22Rv1 (cell line): ENCODE results near the gene RIPK3.

ENCODE experiments used
- ZFX ChIP-seq: fragments of 450-650 bp; IDR thresholded peaks from 2 replicates; pipeline ENCODE4 v1.6.1; 2017; ENCODE audit warnings: antibody characterized with exemption, borderline replicate concordance
- TF ChIP-seq, protein P1 (sequence below): fragments of 450-650 bp; IDR thresholded peaks from 2 replicates; pipeline ENCODE4 v1.5.1; 2017; ENCODE audit warnings: mild to moderate bottlenecking

DNA sequence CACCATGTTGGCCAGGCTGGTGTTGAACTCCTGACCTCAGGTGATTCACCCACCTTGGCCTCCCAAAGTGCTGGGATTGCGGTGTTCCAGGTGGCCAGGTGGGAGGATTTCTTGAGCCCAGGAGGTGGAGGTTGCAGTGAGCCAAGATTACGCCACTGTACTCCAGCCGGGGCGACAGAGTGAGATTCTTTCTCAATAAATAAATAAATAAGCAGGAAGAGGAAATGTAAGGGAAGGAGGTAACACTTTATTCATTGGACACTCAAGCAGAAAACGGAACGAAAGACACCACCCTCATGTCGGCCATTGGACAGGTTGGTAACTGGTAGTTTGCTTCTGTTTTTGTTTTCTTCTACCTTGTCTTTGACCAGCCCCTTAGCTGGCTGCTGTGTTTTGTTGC, 15.2 kb upstream of the RIPK3 start:
- TF ChIP-seq, protein P1, sequence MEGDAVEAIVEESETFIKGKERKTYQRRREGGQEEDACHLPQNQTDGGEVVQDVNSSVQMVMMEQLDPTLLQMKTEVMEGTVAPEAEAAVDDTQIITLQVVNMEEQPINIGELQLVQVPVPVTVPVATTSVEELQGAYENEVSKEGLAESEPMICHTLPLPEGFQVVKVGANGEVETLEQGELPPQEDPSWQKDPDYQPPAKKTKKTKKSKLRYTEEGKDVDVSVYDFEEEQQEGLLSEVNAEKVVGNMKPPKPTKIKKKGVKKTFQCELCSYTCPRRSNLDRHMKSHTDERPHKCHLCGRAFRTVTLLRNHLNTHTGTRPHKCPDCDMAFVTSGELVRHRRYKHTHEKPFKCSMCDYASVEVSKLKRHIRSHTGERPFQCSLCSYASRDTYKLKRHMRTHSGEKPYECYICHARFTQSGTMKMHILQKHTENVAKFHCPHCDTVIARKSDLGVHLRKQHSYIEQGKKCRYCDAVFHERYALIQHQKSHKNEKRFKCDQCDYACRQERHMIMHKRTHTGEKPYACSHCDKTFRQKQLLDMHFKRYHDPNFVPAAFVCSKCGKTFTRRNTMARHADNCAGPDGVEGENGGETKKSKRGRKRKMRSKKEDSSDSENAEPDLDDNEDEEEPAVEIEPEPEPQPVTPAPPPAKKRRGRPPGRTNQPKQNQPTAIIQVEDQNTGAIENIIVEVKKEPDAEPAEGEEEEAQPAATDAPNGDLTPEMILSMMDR, result no peak
- no peak for TF ChIP-seq ZFX
